ENCODE data around the gene CASQ1.

DNA sequence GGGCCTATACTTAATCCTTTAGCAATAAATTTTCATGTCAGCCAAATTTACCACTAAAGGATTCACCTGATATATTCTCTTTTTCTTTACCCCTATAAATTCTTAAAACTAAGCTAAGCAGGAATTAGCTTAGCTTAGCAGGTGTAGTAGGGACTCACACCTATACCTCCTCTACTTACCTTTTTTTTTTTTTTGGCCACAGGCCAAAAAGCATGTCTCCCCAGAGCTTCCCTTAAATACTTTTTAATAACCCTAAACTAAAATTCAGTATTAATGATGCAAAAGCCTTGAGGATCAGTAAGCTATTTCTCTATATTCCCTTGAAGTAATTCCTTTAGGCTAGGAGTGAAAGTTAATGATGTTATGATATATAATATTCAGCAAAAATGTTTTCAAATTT, 38.1 kb downstream of the CASQ1 start:
- TF ChIP-seq CTCF (IDR thresholded peaks at IDR 0.05 in 4 of 5, conservative IDR thresholded peaks at IDR 0.05 in 1 of 5): no peak
- no peak for TF ChIP-seq POLR2A (IDR thresholded peaks at IDR 0.05)
